NCI-H748 treated with DMSO at 0.1 percent for 48 hours (cell line): ENCODE measurements around the gene CORO2A.
"Not testable (repeated sequence)": the region's sequence is repeated elsewhere in the genome, so short reads cannot be mapped to it uniquely, and the experiment has no call there.

ENCODE experiments used
- DNase-seq: peaks from one replicate; lab custom pipeline; 2025; lab: John Stamatoyannopoulos, UW

CORO2A gene

GRCh38 chr9:98135938-98136337, 56.5 kb downstream of the CORO2A start:
- DNase-seq = no peak

GRCh38 chr9:98135558-98135934, 56.9 kb downstream of the CORO2A start:
- DNase-seq = no peak

- no peak for DNase-seq
These were observed 57.5 kb downstream of the CORO2A start for GRCh38 chr9:98134702-98135557.

- peak; percentile 77 for DNase-seq
These were observed 59.4 kb downstream of the CORO2A start for GRCh38 chr9:98132806-98133631.

DNA sequence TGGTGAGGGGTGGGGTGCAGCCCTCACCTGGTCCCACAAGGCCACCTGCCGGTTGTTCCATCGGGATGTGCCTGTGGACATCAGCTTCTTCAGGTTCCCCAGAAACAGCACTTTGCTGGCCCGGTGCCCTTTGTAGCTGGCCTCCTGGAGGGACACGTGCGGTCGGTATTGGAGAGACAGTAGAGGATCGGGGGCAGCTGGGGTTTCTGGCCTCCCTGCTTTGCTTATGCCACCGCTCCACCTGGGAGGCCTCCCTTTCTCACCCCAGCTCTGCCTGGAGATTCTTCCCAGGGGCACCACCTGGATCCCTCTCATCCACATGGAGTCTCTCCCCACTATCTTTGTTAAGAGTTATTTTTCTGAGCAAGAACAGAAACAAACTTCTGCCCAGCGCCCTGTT, 60.3 kb downstream of the CORO2A start:
- no peak for DNase-seq

GRCh38 chr9:98130576-98131228, 61.7 kb downstream of the CORO2A start:
- DNase-seq = no peak

- DNase-seq = not testable (repeated sequence)
These were observed 62.4 kb downstream of the CORO2A start for GRCh38 chr9:98130060-98130459.

DNA sequence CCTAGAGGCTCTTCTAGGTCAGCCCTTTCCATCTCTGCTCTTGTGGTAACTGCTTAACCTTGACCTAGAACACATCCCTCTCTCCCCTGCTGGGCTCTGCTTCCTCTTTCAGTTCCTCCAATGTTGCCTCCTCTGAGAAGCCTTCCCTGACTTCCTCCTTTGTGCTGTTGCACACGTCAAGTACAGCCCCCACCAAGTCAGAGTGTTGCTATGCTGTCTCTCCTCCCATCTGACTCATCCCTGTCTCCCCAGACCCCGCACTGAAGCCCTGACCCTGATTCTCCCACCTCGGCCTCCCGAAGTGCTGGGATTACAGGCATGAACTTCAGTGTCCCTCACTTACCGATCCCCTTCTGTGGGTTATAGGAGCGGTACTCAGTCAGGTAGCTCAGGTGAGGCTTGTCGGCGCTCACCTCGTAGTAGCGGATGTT, 63.0 kb downstream of the CORO2A start:
- DNase-seq = no peak

DNA sequence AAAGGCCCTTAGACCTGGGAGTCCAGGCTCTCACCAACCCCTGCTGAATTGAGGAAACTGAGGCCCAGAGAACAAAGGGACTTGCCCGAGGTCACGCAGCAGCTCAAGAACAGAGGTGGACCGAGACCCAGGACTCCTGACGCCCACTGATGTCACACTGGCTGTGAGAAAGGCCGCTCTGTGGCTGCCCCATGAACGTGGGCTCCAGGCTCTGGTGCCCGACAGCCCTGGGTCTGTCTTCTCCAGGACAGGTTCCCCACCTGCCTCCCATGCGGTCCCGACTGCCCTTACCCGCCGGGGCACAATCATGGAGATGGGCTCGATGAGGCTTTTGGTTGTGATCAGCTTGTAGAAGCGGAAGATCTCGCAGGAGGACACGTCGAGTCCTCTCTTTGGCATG, 64.1 kb downstream of the CORO2A start:
- no peak for DNase-seq

DNA sequence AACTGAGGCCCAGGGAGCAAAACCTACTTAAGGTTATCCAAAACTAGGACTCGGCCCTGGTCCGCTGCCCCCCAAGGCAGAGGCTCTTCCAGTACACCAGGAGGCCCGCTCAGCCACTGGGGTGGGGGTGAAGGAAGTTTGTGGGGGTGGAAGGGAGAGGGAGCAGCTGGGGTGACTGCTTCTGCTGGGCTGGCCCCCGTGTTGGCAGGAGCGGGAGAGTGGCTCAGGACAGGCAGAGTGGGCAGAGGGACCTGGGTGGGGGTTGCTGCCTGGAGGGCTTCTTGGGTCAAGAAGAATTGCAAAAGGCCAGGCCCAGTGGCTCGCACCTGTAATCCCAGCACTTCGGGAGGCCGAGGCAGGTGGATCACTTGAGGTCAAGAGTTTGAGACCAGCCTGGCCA, 65.2 kb downstream of the CORO2A start:
- DNase-seq = no peak

DNA sequence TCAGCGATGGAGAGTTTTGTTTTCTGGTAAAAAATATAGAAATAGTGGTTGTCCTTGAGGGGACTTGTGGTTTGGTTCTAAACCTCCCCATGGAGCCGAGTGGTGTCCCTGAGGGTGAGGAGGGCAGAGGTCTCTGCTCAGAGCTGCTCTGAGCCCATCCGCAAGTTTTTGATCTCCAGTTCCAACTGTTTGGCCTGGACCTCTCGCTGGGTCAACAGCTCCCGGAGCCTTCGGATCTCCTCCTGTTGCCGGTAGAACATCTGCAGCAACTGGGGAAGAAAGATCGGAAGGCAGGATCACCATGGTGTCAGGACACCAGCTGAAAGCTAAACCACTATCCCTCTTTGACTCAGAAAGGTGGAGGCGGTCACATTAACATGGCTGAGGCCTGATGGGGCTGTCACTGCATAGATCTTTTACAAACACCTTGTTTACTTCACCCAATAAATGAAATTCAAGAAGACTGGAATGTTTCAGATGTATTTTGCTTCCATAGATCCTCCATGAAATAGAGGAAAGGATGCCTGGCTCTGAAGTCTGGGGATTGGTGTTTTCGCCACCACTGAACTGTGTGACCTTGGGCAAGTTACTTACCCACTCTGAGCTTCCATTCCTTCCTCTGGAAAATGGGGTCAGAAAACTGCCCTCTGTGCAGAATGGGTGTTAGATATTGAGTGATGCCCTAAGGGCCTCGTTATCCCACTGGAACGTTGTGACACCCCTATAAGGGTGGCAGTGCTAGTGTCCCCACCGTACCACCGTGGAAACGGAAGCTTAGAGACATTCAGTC, 67.6 kb downstream of the CORO2A start:
- DNase-seq = no peak

DNA sequence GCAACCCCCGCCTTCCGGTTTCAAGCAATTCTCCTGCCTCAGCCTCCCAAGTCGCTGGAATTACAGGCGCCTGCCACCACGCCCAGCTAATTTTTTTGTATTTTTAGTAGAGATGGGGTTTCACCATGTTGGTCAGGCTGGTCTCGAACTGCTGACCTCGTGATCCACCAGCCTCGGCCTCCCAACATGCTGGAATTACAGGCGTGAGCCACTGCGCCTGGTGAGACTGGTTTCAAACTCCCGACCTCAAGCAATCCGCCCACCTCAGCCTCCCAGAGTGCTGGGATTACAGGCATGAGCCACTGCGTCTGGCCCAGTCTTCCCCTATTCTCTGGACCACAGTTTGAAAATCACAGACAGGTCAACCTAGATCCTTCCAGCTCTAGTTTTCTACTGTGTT, 68.3 kb downstream of the CORO2A start:
- not testable (repeated sequence) for DNase-seq

DNA sequence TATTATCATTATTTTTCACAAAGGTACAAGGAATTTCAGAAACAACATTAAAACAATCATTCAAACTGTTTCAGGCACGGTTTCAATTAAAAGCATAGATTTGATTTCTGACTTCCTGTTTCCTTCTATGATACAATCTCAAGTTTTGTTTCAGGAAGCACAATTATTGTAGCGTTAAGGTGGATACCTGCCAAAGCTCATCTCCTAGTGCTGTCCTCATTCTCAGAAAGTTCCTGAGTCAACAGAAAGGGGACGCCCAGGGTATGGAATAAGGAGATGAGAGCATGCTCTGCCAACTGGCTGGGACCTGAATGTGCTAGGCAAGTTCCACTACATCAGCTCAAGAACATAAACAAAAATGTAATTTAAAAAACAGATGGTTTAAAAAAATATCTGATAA, 71.4 kb downstream of the CORO2A start:
- DNase-seq = no peak

DNA sequence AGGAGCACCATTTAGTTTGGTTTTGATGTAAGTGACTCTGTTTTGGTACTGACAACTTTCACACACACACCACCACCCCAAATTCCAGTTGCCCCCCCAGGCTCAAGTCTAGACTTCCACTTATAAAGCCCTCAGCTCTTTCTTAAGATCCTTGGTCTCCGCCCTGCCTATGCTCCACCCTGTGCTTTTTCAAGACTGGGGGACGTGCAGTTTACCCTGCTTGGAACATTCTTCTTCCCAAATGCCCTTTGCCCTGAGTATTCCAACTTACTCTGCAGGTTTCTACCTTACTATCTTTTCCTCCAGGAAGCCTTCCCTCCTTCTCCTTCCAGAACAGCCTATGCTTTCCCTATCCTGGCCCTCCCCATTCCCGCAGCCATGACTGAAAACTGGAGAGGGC, 72.0 kb downstream of the CORO2A start:
- DNase-seq = no peak

GRCh38 chr9:98118640-98119601, 73.5 kb downstream of the CORO2A start, which contains the start of gene TRIM14:
TSS of gene TRIM14 (minus strand) at chr9:98119222. CDS start at chr9:98119188, 34 bp downstream.
- peak; percentile 17 for DNase-seq

GRCh38 chr9:98117984-98118639, 74.3 kb downstream of the CORO2A start:
- DNase-seq = no peak

DNA sequence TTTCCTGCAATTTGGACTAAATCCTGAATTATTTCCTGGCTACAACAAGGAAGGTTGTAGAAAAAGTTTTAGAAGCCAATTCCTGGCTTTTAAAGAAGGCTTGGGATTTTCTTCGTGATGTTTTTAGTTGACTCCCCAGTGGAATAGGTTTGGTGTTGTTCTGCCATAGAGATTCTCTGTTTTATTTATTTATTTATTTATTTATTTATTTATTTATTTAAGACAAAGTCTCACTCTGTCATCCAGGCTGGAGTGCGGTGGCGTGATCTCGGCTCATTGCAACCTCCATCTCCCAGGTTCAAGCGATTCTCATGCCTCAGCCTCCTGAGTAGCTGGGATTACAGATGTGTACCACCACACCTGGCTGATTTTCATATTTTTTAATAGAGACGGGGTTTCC, 75.3 kb downstream of the CORO2A start:
- not testable (repeated sequence) for DNase-seq

GRCh38 chr9:98109052-98109451, 83.4 kb downstream of the CORO2A start:
- DNase-seq = no peak

GRCh38 chr9:98108531-98109031, 83.9 kb downstream of the CORO2A start:
- no peak for DNase-seq

GRCh38 chr9:98107926-98108325, 84.5 kb downstream of the CORO2A start:
- DNase-seq = no peak
